Medulla oblongata (tissue), 1 donor: Measurements from ENCODE around the gene MRPL28.
A peak's percentile ranks its signal among the peaks of the same experiment; 100 is the strongest.
"Not testable (repeated sequence)": the region's sequence is repeated elsewhere in the genome, so short reads cannot be mapped to it uniquely, and the experiment has no call there.

Experiments
- DNase-seq: peaks from one replicate; pipeline ENCODE4 v3.0.0-alpha.2; 2015; ENCODE audit errors: extremely low spot score

The MRPL28 gene

DNA sequence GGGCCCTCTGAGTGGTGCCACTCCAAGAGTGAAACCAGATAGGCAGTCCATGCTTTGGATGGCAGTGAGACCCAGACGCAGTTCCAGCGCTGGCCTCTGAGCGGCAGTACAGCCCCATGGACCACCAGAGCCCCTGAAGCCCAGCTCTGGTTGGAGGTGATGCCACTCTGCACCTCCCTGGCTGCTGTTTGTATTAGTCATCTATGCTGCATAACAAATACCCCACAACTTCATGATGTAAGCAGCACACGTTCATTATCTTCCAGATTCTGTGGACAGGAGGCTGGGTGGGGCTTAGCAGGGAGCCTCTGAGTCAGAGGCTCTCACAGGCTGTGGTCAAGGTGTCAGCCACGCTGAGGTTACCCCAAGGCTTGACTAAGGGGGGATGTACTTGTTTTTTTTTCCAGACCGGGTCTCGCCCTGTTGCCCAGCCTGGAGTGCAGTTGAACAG is 21.6 kb upstream of the MRPL28 start:
- peak; percentile 53 for DNase-seq

DNA sequence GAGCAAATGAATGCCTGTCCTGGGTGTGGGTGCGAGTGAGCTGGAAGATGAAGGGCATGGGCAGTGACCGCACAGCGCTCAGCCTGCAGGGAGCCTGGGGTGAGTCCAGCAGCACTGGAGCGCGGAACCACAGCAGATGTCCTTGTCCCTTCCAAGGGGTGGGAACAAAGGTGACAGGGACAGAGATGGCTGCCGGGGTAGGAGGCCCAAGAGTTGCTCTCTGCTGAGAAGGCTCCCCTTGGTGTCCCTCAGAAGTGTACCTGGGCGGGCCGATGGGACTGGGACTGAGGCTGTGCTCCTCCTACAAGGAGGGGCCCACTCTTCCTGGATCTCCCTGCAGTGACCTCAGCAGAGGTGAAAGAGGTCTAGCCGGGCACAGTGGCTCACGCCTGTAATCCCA is 19.0 kb upstream of the MRPL28 start:
- DNase-seq: no peak

DNA sequence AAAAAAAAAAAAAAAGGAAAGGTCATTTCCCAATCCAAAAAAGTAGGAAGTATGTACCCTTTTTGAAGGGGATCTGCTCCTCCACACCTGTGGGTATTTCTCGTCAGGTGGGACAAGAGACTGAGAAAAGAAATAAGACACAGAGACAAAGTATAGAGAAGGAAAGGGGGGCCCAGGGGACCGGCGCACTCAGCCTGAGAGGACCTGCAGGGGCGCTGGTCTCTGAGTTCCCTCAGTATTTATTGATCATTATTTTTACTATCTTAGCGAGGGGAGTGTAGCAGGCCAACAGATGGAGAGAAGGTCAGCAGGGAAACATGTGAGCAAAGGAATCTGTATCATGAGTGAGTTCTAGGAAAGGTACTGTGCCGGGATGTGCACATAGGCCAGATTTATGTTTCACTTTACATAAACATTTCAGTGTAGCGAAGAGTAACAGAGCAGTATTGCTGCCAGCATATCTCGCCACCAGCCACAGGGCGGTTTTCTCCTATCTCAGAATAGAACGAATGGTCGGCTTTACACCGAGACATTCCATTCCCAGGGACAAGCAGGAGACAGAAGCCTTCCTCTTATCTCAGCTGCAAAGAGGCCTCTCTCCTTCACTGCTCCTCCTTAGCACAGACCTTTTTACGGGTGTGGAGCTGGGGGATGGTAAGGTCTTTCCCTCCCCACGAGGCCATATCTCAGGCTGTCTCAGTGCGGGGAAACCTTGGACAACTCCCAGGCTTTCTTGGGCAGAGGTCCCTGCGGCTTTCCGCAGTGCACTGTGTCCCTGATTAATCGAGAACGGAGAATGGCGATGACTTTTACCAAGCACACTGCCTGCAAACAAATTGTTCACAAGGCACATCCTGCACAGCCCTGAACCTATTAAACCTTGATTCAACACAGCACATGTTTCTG is 17.7 kb upstream of the MRPL28 start:
- peak; percentile 33 for DNase-seq

DNA sequence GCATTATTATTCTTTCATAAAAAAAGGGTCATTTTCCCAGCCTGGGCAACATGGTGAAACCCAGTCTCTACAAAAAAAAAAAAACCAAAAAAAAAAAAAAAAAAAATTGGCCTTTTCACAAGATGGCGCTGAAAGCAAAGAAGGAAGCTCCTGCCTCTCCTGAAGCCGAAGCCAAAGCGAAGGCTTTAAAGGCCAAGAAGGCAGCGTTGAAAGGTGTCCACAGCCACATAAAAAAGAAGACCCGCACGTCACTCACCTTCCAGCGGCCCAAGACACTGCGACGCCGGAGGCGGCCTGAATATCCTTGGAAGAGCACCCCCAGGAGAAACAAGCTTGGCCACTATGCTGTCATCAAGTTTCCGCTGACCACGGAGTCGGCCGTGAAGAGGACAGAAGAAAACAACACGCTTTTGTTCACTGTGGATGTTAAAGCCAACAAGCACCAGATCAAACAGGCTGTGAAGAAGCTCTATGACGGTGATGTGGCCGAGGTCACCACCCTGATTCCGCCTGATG is 16.4 kb upstream of the MRPL28 start:
- peak; percentile 86 for DNase-seq

DNA sequence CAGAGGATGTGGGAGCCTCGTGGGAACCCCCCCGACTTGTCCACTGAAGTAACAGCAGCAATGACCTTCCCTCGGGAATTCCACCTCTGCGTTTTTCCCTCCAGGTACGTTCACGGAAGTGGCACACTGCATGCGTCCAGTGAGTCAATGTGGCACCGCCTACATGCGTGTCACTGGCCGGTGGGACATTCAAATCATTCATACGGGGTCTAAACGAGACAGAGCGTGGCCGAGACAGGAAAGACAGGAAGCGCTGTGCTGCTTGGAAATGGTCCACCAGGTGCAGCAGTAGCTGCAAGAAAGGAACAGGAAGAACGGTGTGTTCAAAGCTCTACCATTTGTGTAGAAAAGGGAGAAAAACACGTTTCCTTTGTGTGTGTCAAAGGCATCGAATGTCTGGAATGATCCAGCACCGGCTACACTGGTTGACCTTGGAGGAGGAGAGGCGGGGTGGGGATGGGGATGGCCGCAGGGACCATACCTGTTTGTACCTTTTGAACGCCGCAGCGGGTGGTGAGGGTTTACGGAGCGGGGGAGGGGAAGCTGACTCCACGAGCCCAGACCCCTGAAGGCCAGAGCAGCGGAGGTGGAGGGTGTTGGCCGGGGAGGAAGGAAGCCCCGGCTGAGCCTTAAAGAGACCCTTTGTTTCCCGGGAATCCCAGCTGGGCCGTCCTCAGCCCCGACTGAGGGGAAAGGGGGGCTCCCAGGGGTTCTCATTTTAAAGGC is 13.2 kb upstream of the MRPL28 start:
- DNase-seq: no peak

DNA sequence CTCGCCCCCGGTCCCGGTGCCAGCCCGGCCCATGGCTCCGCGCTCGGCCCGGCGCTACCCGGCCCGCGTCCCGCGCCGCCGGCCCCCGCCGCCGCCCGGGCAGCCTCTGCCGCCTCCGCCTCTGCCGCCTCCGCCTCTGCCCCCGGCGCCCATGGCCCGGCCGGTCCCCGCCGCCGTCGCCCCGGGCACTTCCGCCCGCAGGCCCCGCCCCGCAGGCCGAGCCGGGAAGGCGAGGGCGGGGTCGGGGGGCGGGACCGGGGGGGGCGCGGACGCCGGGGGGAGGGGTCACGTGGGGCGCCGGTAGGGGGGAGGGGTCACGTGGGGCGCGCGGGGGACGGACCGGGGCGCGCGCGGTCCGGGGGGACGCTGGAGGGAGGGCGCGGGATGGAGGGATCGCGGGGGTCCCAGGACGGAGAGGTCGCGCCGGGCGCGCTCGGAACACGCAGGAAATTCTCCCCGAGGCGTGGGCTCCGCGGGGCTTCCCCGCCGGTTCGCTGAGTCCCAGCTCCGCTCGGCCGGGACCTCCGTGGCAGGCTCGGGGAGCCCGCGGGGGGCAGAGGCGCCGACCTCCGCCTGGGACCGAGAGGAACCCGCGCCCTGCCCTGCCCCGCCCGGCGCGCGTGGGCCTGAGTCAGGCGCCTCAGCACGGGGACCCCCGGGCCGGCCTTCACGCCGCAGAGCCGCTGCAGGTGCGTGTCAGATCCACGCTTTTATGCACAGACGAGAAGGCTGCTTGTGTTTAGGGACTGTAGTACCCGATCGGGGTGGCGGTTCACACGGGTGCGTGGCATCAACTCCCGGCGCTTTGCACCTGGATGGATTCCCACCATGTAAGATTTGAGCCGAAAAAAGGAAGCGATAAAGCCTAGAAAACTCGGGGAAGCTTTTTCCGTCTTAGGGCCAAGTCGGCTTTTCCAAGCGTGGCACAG is 11.7 kb upstream of the MRPL28 start, which contains the start of gene PGAP6:
Gene PGAP6 (minus strand): TSS at position 190 of the 929 bp plus-strand sequence. CDS start 157 bp downstream, at position 33.
- DNase-seq: peak; percentile 76

DNA sequence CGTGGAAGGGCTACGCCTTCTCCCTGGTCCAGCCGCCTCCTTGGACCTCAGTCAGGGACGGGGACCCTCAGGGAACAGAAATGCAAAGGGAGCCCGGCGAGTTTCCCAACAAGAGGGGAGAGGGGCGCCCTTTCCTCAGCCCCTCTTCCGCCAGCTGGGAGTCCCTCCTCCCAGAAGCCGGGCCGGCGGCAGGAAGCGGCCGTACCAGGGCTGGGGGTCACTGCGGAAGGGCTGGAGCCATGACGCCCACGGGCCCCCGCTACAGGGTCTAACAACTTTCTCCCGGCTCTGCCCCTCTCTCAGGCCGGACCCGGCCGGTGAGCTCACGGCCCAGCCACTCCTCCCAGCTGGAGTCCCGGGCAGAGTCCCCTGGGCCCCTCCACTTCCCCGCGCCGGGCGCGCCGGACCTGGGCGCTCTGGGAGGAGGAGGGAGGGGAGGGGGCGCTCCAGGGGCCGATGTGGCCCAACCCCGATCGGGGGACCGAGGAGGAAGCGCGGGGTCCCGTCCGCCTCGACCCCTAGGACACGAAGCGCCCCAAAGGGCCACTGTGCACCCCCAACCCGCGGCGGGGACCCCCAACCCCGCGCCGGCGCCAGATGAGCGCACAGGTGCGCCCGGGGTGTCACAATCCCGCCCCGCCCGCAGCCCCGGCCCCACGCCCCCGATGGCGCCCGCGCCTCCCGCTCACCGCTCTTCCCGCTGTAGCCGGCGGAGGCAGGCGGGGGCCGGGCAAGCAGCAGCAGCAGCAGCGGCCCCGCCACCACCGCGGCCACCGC is 10.9 kb upstream of the MRPL28 start:
- peak; percentile 10 for DNase-seq

DNA sequence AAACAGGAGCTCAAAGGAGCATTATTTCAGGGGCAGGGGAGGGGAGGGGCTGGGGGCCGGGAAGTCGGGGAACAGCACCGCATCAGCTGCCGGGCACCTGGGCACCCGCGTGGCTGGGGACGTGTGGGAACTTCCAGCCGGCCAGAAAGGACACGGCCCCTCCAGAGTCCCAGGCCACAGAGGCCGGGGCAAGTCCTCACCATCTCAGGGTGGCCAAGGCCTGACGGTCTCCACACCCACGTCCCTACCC is 10.3 kb upstream of the MRPL28 start:
- DNase-seq: no peak

DNA sequence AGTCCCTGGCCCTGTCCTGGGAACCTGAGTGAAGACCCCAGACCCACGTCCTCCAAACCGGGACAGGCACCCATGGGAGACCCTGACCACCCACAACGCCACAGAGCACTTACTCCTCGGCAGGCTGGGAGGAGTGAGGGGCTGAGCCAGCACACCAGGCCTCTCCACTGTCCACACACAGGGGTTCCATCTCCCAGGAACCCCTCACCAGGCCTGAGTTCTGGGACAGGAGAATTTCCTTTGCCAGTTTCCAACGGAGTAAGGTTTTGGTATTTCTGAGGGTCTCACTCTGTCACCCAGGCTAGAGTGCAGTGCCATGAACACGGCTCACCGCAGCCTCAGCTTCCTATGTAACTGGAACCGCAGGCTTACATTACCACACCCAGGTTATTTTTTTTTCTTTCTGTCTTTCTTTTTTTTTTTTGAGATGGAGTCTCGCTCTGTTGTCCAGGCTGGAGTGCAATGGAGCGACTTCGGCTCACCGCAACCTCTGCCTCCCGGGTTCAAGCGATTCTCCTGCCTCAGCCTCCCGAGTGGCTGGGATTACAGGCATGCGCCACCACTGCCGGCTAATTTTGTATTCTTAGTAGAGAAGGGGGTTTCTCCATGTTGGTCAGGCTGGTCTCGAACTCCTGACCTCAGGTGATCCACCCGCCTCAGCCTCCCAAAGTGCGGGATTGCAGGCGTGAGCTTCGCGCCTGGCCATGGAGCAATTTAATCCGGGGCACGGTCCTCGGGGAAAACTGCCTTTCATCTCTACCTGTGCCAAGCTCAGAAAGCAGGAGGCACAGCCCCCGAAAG is 9.8 kb upstream of the MRPL28 start:
- no peak for DNase-seq

DNA sequence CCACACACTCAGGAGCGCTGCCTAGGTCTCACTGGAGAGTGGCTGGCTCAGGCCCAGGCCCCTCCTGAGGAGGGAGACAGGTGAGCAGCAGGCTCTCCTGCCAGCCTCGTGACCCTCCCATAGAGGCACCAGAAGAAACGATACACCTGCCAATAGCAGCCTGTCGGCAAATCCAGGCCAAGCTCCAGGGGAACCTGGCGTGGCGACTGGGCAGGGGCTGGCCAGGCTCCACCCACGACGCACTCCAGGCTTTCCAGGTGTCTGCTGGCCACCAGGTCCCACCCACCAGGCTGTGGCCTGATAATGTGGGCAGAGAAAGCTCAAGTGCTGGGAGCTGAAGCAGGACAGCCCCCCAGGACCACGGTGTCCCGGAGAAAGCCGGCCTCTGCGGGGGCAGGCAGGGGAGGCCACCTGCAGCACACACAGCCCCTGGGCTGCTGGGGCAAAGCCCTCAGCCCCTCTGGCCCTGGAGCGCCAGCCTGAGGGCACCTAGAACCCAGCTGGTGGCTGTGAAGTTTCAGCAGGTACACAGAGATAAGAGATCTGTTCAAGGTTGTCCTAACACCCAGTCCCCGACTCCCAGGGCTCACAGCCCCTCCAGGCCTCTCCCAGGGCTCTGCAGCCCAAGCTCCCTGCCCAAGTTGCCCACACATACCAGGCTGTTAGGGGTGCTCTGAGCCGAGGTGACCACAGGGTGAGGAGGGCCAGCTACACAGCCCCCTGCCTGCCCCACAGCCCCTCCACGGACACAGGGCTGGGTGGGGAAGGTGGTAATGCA is 9.0 kb upstream of the MRPL28 start:
- no peak for DNase-seq

DNA sequence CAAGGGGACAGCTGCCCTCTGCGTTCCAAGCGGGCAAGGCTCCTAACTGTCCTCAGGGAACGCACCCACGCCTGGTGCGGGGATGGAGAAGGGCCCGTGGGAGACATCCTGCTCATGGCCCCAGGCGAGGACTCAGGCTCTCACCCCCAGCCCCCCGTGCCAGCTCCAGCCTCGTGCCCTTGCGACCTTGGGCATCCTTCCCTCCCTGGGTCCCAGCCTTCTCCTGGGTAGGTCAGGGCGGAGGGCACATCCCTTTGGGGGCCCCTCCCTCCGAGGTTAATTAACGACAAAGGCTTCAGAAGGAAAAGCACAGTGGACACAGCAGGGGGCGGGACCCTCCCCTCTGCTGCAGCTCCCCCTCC is 8.5 kb upstream of the MRPL28 start:
- DNase-seq: no peak

DNA sequence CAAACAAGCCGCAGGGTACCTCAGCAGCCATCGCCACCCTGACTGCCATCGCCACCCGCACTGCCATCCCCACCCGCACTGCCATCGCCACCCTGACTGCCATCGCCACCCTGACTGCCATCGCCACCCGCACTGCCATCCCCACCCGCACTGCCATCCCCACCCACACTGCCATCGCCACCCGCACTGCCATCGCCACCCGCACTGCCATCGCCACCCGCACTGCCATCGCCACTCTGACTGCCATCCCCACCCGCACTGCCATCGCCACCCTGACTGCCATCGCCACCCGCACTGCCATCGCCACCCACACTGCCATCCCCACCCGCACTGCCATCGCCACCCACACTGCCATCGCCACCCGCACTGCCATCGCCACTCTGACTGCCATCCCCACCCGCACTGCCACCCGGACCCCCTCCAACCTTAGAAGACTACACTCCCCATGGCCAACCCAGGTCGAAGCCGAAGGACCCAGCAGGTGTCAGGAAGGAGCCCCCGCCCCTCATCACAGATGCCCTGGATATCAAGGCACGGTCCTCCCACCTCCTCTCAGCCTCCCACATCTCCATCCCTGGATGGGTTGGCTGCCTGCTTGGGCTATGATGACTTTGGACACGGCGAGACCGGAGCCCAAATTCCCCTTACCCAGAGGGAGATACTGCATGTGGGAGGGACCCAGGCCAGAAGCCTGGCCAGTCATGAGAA is 7.9 kb upstream of the MRPL28 start:
- DNase-seq: not testable (repeated sequence)

DNA sequence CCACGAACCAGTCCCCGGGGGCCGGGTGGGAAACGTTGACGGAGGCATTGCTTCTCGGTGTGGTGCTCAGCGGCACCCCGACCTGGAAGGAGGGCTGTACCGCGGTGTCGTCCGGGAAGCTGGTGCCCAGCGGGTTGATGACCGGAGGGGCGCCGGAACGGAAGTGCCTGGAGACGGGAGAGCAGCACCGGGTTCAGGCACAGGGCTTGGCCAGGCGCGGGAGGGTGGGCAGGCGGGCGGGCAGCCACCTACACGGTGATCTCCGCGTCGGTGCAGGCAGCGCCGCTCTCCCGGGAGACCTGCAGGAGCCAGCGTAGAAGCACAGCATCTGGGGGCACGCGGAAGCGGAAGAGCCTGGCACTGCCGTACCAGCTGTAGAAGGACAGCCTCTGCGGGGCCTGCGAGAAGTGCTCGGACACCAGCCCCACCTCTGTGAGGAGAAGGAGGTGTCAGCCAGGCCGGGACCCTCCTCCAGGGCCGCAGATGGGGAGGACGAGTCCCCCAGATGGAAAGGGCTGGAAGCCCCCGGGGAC is 7.1 kb upstream of the MRPL28 start:
- DNase-seq: no peak

DNA sequence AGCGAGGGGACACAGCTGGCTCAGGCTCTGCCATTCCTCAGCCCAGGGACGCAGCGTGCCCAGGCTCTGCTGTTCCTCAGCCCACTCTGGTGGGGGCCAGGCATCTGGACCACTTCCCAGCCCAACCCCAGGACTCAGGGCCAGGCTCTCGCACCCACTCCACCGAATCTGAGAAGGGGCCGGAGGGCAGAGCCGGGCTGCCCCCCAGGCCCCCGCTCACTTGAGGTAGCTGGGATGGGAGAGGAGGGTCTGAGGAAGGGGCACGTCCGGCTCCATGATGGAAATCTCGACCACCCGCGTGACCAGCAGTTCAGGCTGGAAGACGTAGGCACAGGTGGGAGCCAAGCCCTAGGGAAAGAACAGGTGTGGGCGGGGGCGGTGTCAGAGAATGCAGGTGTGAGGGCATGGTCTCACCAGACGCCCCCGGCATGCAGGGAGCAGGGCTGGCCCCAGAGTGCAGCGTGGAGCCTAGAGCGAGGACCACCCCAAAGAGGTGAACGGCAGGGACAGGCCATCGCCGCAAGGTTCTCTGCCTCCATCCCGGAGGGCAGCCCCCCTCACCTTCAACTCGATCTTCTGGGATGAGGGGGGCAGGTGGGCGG is 6.6 kb upstream of the MRPL28 start:
- no peak for DNase-seq

DNA sequence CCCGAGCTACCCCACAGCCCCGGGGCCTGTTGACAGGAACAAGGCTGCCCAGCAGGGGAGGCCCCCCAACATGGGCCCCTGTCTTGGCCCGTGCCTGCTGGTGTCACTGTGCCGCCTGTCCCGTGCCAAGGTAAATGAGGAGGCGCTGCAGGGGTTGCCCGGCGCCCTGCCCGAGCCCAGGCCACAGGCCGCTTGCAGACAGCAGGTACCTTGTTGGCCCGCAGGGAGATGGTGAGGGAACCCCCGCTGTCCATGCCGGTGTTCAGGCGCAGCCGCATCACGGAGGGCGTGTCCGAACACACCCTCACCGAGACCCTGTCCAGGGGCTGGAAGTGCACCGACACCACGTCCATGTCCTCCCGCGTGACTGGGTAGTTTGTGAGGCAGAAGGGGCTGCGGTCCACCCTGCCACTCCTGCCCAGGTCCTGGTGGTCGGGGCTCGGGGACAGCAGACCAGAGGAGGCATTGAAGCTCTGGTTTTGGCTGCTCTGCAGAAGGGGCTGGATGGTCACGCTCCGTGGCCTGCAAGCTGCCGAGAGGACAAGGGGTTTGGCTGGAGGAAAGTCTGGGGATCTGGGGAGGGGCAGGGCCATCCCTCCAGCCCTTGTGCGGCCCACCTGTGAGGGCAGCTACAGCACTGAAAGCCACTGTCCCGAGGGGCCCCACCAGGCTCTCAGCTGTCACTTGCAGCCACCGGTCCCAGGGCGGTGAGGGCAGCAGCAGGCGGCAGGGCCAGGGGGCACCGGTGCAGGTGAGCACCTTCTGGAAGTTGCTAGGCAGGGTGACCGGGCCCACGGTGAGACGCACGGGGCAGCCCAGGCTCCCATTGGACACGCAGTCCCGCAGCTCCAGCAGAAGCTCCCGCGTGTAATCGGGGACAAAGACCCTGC is 5.8 kb upstream of the MRPL28 start:
- DNase-seq: no peak

DNA sequence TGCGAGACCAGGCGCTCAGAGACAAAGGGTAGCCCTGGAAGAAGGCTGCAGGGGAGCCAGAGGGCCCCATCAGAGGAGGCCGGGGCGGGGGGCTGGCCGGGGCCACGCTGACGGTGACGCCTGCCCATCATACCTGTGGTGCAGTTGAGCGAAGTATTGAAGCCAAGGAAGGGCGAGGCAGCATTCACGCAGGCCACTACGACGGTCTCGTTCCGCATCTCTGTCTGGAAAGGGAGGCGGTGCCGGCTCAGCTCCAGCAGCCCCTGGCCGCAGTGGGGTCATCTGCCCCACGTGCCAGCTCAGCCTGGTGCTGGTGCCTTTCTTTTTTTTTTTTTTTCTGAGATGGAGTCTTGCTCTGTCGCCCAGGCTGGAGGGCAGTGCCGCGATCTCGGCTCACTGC is 4.9 kb upstream of the MRPL28 start:
- DNase-seq: no peak

DNA sequence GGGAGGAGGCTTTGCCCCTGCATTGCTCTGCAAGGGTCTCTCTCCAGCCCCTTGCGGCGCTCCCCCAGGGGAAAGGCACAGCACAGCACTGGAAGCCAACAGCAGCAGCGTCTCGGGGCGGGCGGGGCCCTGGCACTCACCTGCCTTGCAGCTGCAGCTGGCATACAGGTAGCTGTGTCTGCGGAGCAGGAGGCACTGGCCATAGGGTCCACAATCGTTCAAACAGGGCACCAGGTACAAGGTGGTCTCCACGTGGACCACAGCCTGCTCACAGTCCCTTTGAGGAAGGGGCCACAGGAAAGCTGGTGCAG is 4.2 kb upstream of the MRPL28 start:
- no peak for DNase-seq
